Upper lobe of left lung (tissue), 6 donors: ENCODE results near the gene IRF4. TPM values are rescaled to one million over a fixed set of nuclear protein-coding genes. Genes with fewer than 3 reads are reported as not detected.

Source experiments
- ATAC-seq, 2 donors: fragments of 200-7000 bp; cut with Tn5 transposase; one replicate each; pipeline ENCODE4 v1.9.1; 2022; ENCODE audit warnings: mild to moderate bottlenecking in 2 of 2, moderate library complexity in 2 of 2; ENCODE audit not compliant: low FRiP score in 2 of 2
- DNase-seq, 2 donors: peaks; one replicate each; pipeline ENCODE4 v3.0.0-alpha.2; 2019 to 2020
- H3K27ac ChIP-seq, 4 donors: fragments of 200-600 bp; sonication (generic); one replicate each; pipeline ENCODE4 v1.5.1; 2016 to 2019
- H3K27me3 ChIP-seq, 4 donors: fragments of 200-600 bp; sonication (generic); one replicate each; pipeline ENCODE4 v1.5.1; 2017 to 2019
- H3K36me3 ChIP-seq, 4 donors: fragments of 200-600 bp; sonication (generic); one replicate each; pipeline ENCODE4 v1.5.1; 2016 to 2019
- H3K4me1 ChIP-seq, 4 donors: fragments of 200-600 bp; sonication (generic); one replicate each; pipeline ENCODE4 v1.5.1; 2018 to 2019
- H3K4me3 ChIP-seq, 4 donors: fragments of 200-600 bp; sonication (generic); one replicate each; pipeline ENCODE4 v1.5.1; 2017 to 2019; ENCODE audit warnings: mild to moderate bottlenecking in 2 of 4, moderate library complexity in 1 of 4
- H3K9me3 ChIP-seq, 4 donors: fragments of 200-600 bp; sonication (generic); one replicate each; pipeline ENCODE4 v1.5.1; 2018 to 2019
- CTCF ChIP-seq, 6 experiments: fragments of 450-650 bp in 4 of 6; fragments of 200-600 bp in 2 of 6; sonication (generic) in 2 of 6; IDR thresholded peaks; one replicate each; pipeline ENCODE4 v1.5.1; 2016 to 2019; ENCODE audit warnings: antibody characterized with exemption in 6 of 6
- EP300 ChIP-seq, 4 donors: sonication (generic); formaldehyde crosslinking; IDR thresholded peaks; one replicate each; pipeline ENCODE4 v1.5.1; 2017; ENCODE audit warnings: antibody characterized with exemption in 4 of 4, control low read depth in 2 of 4
- POLR2A ChIP-seq, 4 donors: fragments of 450-650 bp; IDR thresholded peaks; one replicate each; pipeline ENCODE4 v1.5.1; 2016 to 2017; ENCODE audit warnings: antibody characterized with exemption in 4 of 4, mild to moderate bottlenecking in 2 of 4
- POLR2AphosphoS5 ChIP-seq, 2 donors: sonication (generic); formaldehyde crosslinking; IDR thresholded peaks; one replicate each; pipeline ENCODE4 v1.5.1; 2017; ENCODE audit warnings: antibody characterized with exemption in 2 of 2
- WGBS, 2 donors: methylation state at CpG; one replicate each; pipeline ENCODE4 v1.1.5; 2017 to 2018; 5-methylcytosine and 5-hydroxymethylcytosine counted together
- total RNA-seq, 6 donors: library from RNA; depleted of rRNA in 4 of 6; stranded (reverse); fragments of >200 nt in 4 of 6; gene quantifications; one replicate each; pipeline versions ENCODE4 v1.1.0 to v1.2.1, GENCODE V29; 2016 to 2021
- donor health status: DM: no; HTN: no; CAD: no; lungs with moderate emphysema.
- donor health status: DM: no; HTN: yes; CAD: no; lungs with severe emphysema.

IRF4 gene
- total RNA-seq, 6 donors from 2014 or later = 1.6 to 10.5 (median 5.9) TPM

DNA sequence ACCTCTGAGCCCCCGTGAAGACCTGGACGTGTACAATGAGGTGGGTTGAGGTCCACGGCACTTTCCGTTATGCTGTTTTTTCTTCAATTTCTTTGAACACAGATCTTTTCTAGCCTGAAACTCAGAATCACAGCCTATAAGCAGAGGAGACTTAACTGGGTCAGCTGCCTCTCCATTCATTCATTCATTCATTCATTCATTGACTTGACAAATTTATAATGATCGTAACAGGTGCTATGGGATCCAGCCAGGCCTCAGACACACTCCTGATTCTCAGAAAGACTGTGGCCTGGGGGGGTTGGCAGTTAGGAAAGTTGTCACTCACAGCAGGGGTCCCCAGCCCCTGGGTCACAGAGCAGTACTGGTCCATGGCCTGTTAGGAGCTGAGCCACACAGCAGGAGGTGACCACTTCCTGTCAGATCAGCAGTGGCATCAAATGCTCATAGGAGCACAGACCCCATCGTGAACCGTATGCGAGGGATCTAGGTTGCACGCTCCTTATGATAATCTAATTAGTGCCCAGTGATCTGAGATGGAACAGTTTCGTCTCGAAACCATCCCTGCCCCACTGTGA lies 38.6 kb upstream of the IRF4 start:
- Histone ChIP-seq H3K27ac (no peak overlapping the region), H3K4me3 (no peak overlapping the region), H3K9me3 (no peaks in the 10 kb centered on the region), H3K4me1 (no peaks in the 10 kb centered on the region), H3K36me3 (peaks cover 0 to 28% (median 21%) of the 10 kb centered on the region in 4 donors), H3K27me3 (no peaks in the 10 kb centered on the region)
- no peak for DNase-seq
- no peak for ATAC-seq
- WGBS, 2 donors = 76 to 80% methylated on average over 11 of the region's 11 CpGs
- TF ChIP-seq POLR2AphosphoS5 (IDR thresholded peaks at IDR 0.05) (no peak), POLR2A (IDR thresholded peaks at IDR 0.05) (no peak), CTCF (IDR thresholded peaks at IDR 0.05) (no peak), EP300 (IDR thresholded peaks at IDR 0.05) (no peak)

DNA sequence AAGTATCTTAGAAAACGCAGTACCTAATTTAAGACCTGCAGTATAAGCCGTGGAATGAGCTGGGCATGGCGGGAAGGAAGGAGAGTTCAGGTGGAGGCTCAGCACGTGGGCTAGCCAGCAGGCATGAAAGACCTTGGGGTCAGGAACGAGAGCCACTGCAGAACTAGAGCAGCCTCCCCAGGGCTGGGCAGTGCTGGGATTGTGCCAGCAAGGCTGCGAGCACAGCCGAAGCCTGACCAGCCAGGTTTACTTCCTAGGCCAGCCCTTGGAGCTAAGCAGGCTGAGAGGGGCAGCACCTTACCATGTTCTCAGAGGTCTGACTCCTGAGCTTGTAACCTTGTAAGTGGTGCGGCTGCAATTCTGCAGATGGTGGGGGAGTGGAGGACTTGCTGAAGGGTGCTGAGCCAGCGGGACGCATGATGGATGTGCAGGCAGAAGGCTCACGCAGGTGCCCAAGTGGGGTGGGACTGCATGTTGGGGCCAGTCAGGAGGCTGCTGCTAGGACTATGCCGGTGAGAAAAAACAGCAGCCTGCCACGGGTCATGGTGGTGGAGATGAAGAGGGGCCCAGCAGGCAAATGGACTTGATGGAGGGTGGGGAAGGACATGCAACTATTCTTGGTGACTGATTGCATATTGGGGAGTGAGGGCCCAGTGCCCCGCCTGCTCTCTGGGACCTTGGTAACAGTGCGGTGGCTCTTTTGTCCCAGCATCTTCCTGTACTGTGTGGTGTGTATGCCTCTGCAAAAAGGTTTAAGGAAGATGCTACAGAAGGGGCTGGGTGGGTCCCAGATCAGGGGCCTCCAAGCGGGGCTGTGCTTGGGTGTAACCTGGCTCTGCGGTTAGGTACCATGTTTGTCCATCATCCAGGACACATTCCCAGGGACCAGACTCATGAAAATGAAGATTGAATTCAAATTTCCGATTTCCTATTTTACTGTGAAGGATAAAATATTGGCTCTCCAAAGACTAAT lies 37.6 kb upstream of the IRF4 start:
- no peaks in the 10 kb centered on the region for H3K9me3 ChIP-seq
- ATAC-seq (no peak), DNase-seq (peak in 1 of 2 donors; percentile 61)
- no peak overlapping the region for H3K4me3 ChIP-seq
- peaks cover 0 to 19% (median 11%) of the 10 kb centered on the region in 4 donors for H3K36me3 ChIP-seq
- TF ChIP-seq POLR2AphosphoS5 (IDR thresholded peaks at IDR 0.05) (no peak), EP300 (IDR thresholded peaks at IDR 0.05) (no peak), POLR2A (IDR thresholded peaks at IDR 0.05) (no peak), CTCF (IDR thresholded peaks at IDR 0.05) (no peak)
- no peaks in the 10 kb centered on the region for H3K27me3 ChIP-seq
- H3K4me1 ChIP-seq = no peaks in the 10 kb centered on the region
- no peak overlapping the region for H3K27ac ChIP-seq
- WGBS, 2 donors = 84 to 87% methylated on average over 18 of the region's 18 CpGs

DNA sequence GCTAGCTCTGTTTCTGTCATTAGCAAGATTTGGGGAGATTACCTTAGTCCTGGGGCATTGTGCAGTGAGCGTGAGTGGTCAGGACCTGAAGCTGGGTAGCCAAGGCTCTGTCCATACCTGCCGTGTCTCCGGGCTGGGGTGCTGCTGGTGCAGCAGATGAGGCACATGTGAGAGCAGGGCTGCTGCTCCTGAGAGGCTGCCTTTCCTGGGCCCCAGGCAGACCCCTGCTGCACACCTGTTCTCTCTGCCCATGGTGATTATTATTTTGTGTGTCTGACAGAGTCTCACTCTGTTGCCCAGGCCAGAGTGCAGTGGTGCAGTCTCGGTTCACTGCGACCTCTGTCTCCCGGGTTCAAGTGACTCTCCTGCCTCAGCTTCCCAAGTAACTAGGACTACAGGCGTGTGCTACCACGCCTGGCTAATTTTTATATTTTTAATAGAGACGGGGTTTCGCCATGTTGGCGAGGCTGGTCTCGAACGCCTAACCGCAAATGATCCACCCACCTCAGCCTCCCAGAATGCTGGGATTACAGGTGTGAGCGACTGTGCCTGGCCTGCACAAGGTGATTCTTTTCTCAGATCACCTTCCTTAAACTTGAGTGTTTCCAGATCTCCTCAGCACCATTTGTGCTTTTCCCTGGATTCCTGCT lies 36.8 kb upstream of the IRF4 start:
- H3K27me3 ChIP-seq = no peaks in the 10 kb centered on the region
- H3K4me1 ChIP-seq = no peaks in the 10 kb centered on the region
- DNase-seq = peak in 1 of 2 donors; percentile 69
- no peak overlapping the region for H3K27ac ChIP-seq
- ATAC-seq = no peak
- no peak overlapping the region for H3K4me3 ChIP-seq
- no peak for TF ChIP-seq POLR2A (IDR thresholded peaks at IDR 0.05)
- TF ChIP-seq EP300 (IDR thresholded peaks at IDR 0.05) = no peak
- WGBS, 2 donors = 91 to 93% methylated on average over 15 of the region's 15 CpGs
- H3K36me3 ChIP-seq = peaks cover 0 to 11% (median 8%) of the 10 kb centered on the region in 4 donors
- no peaks in the 10 kb centered on the region for H3K9me3 ChIP-seq

- no peak for DNase-seq
These were observed 36.0 kb upstream of the IRF4 start for GRCh38 chr6:355373-356208.

More at GRCh38 chr6:355373-356208, 36.0 kb upstream of the IRF4 start:
- no peaks in the 10 kb centered on the region for H3K9me3 ChIP-seq
- ATAC-seq = no peak
- H3K4me1 ChIP-seq = no peaks in the 10 kb centered on the region
- H3K27ac ChIP-seq = no peak overlapping the region
- H3K4me3 ChIP-seq = no peak overlapping the region
- H3K27me3 ChIP-seq = no peaks in the 10 kb centered on the region
- no peak for TF ChIP-seq CTCF (IDR thresholded peaks at IDR 0.05)
- TF ChIP-seq POLR2A (IDR thresholded peaks at IDR 0.05) = no peak
- TF ChIP-seq POLR2AphosphoS5 (IDR thresholded peaks at IDR 0.05) = no peak
- no peak for TF ChIP-seq EP300 (IDR thresholded peaks at IDR 0.05)
- 80 to 83% methylated on average over 9 of the region's 9 CpGs for WGBS, 2 donors
- H3K36me3 ChIP-seq = peaks cover 0 to 11% (median 8%) of the 10 kb centered on the region in 4 donors
